Panc1 (cell line): ENCODE data around the gene AP3B1.

Source experiments
- CTCF ChIP-seq: fragments of 450-650 bp; IDR thresholded peaks from 2 replicates; pipeline ENCODE4 v1.5.1; 2017; ENCODE audit warnings: mild to moderate bottlenecking
- POLR2AphosphoS5 ChIP-seq: IDR thresholded peaks from 2 replicates; pipeline ENCODE4 v1.6.1; 2012; ENCODE audit warnings: mild to moderate bottlenecking, low read depth, low read length, moderate library complexity
- REST ChIP-seq, 2 experiments: IDR thresholded peaks; 2 replicates each; pipeline ENCODE4 v1.6.1; 2011 to 2012; ENCODE audit warnings: low read depth in 2 of 2, control low read depth in 1 of 2, low read length in 1 of 2, mild to moderate bottlenecking in 1 of 2, moderate library complexity in 1 of 2; ENCODE audit not compliant: insufficient read depth in 1 of 2
- TCF7L2 ChIP-seq: IDR thresholded peaks from 2 replicates; pipeline ENCODE4 v1.6.1; 2011; ENCODE audit warnings: mild to moderate bottlenecking, low read depth, low read length, inconsistent platforms

GRCh38 chr5:78339617-78340436 is 45.3 kb upstream of the AP3B1 start:
- TF ChIP-seq CTCF (no peak), POLR2AphosphoS5 (no peak), REST (IDR thresholded peaks at IDR 0.05; ENCODE audit: insufficient read depth in 1 of 2, low read depth in 2 of 2, low read length in 1 of 2) (no peak), TCF7L2 (no peak)
